H1 (cell line): ENCODE measurements around the gene IL18R1. TPM values are rescaled to one million over a fixed set of nuclear protein-coding genes. Genes with fewer than 3 reads are reported as not detected.

Experiments
- CTCF ChIA-PET: fragments of 300-600 bp; sonication (Branson Sonifier 250); formaldehyde crosslinking; loops from one replicate; lab custom pipeline; 2021; ENCODE audit not compliant: partially characterized antibody; lab: Charles Lee
- POLR2A ChIA-PET: fragments of 300-600 bp; sonication (Branson Sonifier 250); formaldehyde crosslinking; loops from one replicate; lab custom pipeline; 2021; ENCODE audit warnings: inconsistent platforms; ENCODE audit not compliant: partially characterized antibody; lab: Charles Lee
- DNase-seq, 2 experiments: peaks; one replicate each; pipeline versions ENCODE4 v3.0.0 to v3.0.0-alpha.2; 2010 to 2022; ENCODE audit warnings: low spot score in 2 of 2, low read depth in 1 of 2, mixed read lengths in 1 of 2
- FAIRE-seq: peaks from 2 replicates; lab custom pipeline; 2011; peaks lifted over from hg19 to GRCh38; lab: Jason Lieb, UNC
- H2AFZ ChIP-seq: 2 replicates; pipeline ENCODE4 v1.8.1; 2012; ENCODE audit warnings: low read length, inconsistent platforms
- H2AK5ac ChIP-seq: 2 replicates; pipeline ENCODE4 v1.6.1; 2013; ENCODE audit warnings: low read depth, low read length
- H2BK120ac ChIP-seq: replicated peaks from 2 replicates; pipeline ENCODE3; 2013; ENCODE audit warnings: low read depth, low read length, inconsistent platforms
- H2BK12ac ChIP-seq: 2 replicates; pipeline ENCODE4 v1.6.1; 2013; ENCODE audit warnings: low read depth, low read length
- H2BK15ac ChIP-seq: 2 replicates; pipeline ENCODE4 v1.6.1; 2013; ENCODE audit warnings: low read length
- H2BK20ac ChIP-seq: 2 replicates; pipeline ENCODE4 v1.6.1; 2013; ENCODE audit warnings: low read length
- H2BK5ac ChIP-seq: 2 replicates; pipeline ENCODE4 v1.6.1; 2013; ENCODE audit warnings: low read depth, low read length
- H3K14ac ChIP-seq: 2 replicates; pipeline ENCODE4 v1.6.1; 2013; ENCODE audit warnings: inconsistent platforms; ENCODE audit not compliant: insufficient read length
- H3K18ac ChIP-seq: 2 replicates; pipeline ENCODE4 v1.6.1; 2013; ENCODE audit warnings: low read length; ENCODE audit errors: extremely low read depth
- H3K23ac ChIP-seq: 2 replicates; pipeline ENCODE4 v1.6.1; 2013; ENCODE audit warnings: inconsistent platforms; ENCODE audit not compliant: insufficient read length
- H3K23me2 ChIP-seq: 2 replicates; pipeline ENCODE4 v1.6.1; 2013; ENCODE audit warnings: low read depth, low read length
- H3K27ac ChIP-seq: 2 replicates; pipeline ENCODE4 v1.6.1; 2011; ENCODE audit warnings: low read depth, low read length, inconsistent platforms
- H3K27me3 ChIP-seq, 4 experiments: replicated peaks in 1 of 4; 1 replicate in 1 of 4; 2 replicates in 3 of 4; pipeline versions ENCODE4 v1.6.1 to v1.8.1; 2011 to 2013; ENCODE audit warnings: low read length in 3 of 4, mild to moderate bottlenecking in 3 of 4, inconsistent platforms in 2 of 4, mixed read lengths in 2 of 4, moderate library complexity in 1 of 4; ENCODE audit not compliant: control insufficient read depth in 3 of 4, insufficient read depth in 3 of 4; ENCODE audit errors: extremely low read depth in 1 of 4
- H3K36me3 ChIP-seq, 4 experiments: 2 replicates each; pipeline versions ENCODE4 v1.6.1 to v1.8.1; 2011 to 2013; ENCODE audit warnings: mild to moderate bottlenecking in 4 of 4, low read length in 3 of 4, moderate library complexity in 2 of 4, control low read depth in 1 of 4, inconsistent platforms in 1 of 4; ENCODE audit not compliant: insufficient read depth in 4 of 4, control insufficient read depth in 2 of 4
- H3K4ac ChIP-seq: replicated peaks from 2 replicates; pipeline ENCODE3; 2013; ENCODE audit warnings: low read length, low read depth, mixed read lengths, inconsistent platforms; ENCODE audit not compliant: insufficient read length
- H3K4me1 ChIP-seq, 4 experiments: replicated peaks in 1 of 4; 1 replicate in 1 of 4; 2 replicates in 3 of 4; pipeline versions ENCODE4 v1.6.1 to v1.8.1; 2011 to 2013; ENCODE audit warnings: low read length in 3 of 4, inconsistent platforms in 2 of 4, mixed read lengths in 1 of 4; ENCODE audit not compliant: insufficient read depth in 4 of 4, control insufficient read depth in 3 of 4
- H3K4me2 ChIP-seq, 2 experiments: 2 replicates each; pipeline versions ENCODE4 v1.6.1 to v1.8.1; 2011 to 2013; ENCODE audit warnings: low read depth in 2 of 2, low read length in 2 of 2, control low read depth in 1 of 2, inconsistent platforms in 1 of 2, mild to moderate bottlenecking in 1 of 2; ENCODE audit not compliant: insufficient read depth in 1 of 2
- H3K4me3 ChIP-seq, 4 experiments: fragments of 200-600, 300-600 bp in 1 of 4; sonication (generic), shearing (Covaris generic), sonication (Bioruptor Twin) in 1 of 4; 2 replicates each; pipeline versions ENCODE4 v1.5.1 to v1.8.1; 2011 to 2016; ENCODE audit warnings: low read length in 4 of 4, low read depth in 3 of 4, control low read depth in 2 of 4, inconsistent platforms in 2 of 4, mild to moderate bottlenecking in 2 of 4, mixed read lengths in 1 of 4, moderate library complexity in 1 of 4; ENCODE audit not compliant: insufficient read depth in 2 of 4; ENCODE audit errors: extremely low read depth in 1 of 4
- H3K56ac ChIP-seq: replicated peaks from 2 replicates; pipeline ENCODE3; 2013; ENCODE audit warnings: low read depth, mild to moderate bottlenecking, mixed read lengths, low read length, inconsistent platforms; ENCODE audit not compliant: insufficient read length
- H3K79me1 ChIP-seq: 2 replicates; pipeline ENCODE4 v1.6.1; 2013; ENCODE audit warnings: low read depth, low read length, control low read depth
- H3K79me2 ChIP-seq, 2 experiments: 2 replicates each; pipeline versions ENCODE4 v1.6.1 to v1.8.1; 2012 to 2013; ENCODE audit warnings: low read length in 2 of 2, mild to moderate bottlenecking in 2 of 2, inconsistent platforms in 1 of 2; ENCODE audit not compliant: insufficient read depth in 2 of 2, control insufficient read depth in 1 of 2
- H3K9ac ChIP-seq, 4 experiments: replicated peaks in 1 of 4; 1 replicate in 1 of 4; 2 replicates in 3 of 4; pipeline versions ENCODE4 v1.6.1 to v1.8.1; 2011 to 2013; ENCODE audit warnings: low read depth in 3 of 4, low read length in 3 of 4, control low read depth in 2 of 4, mild to moderate bottlenecking in 2 of 4, moderate library complexity in 2 of 4, inconsistent platforms in 1 of 4; ENCODE audit errors: extremely low read depth in 1 of 4
- H3K9me3 ChIP-seq, 2 experiments: 2 replicates each; pipeline versions ENCODE4 v1.6.1 to v1.8.1; 2012 to 2013; ENCODE audit warnings: mild to moderate bottlenecking in 2 of 2, moderate library complexity in 2 of 2, control low read depth in 1 of 2, inconsistent platforms in 1 of 2, low read depth in 1 of 2, low read length in 1 of 2, mixed read lengths in 1 of 2; ENCODE audit not compliant: insufficient read depth in 2 of 2
- H4K20me1 ChIP-seq, 2 experiments: replicated peaks in 1 of 2; 2 replicates each; pipeline versions ENCODE3 to v1.8.1; 2011 to 2013; ENCODE audit warnings: inconsistent platforms in 2 of 2, low read length in 2 of 2, mild to moderate bottlenecking in 1 of 2; ENCODE audit not compliant: insufficient read depth in 2 of 2, control insufficient read depth in 1 of 2
- H4K5ac ChIP-seq: 2 replicates; pipeline ENCODE4 v1.6.1; 2013; ENCODE audit warnings: low read length, low read depth, mixed read lengths, inconsistent platforms; ENCODE audit not compliant: insufficient read length
- H4K8ac ChIP-seq: 2 replicates; pipeline ENCODE4 v1.8.0; 2013; ENCODE audit warnings: mild to moderate bottlenecking, moderate library complexity, low read length, inconsistent platforms; ENCODE audit not compliant: insufficient read depth; ENCODE audit errors: extremely low read depth
- H4K91ac ChIP-seq: replicated peaks from 2 replicates; pipeline ENCODE3; 2013; ENCODE audit warnings: low read length, mixed read lengths, inconsistent platforms; ENCODE audit not compliant: insufficient read length
- CBX5 ChIP-seq: fragments of 300-800, 300-1000 bp; sonication (generic); IDR thresholded peaks from 2 replicates; pipeline ENCODE4 v1.7.1; 2016; ENCODE audit warnings: antibody characterized with exemption, low read length, low read depth
- CEBPB ChIP-seq: IDR thresholded peaks from 2 replicates; pipeline ENCODE4 v1.6.1; 2012; ENCODE audit warnings: low read depth, low read length
- CHD1 ChIP-seq: IDR thresholded peaks from 2 replicates; pipeline ENCODE4 v1.6.1; 2012; ENCODE audit warnings: low read depth, low read length, improper control_type of control experiment
- CTBP2 ChIP-seq: IDR thresholded peaks from 2 replicates; pipeline ENCODE4 v1.7.0; 2011; ENCODE audit warnings: borderline replicate concordance, mild to moderate bottlenecking, moderate library complexity, mixed read lengths, low read length; ENCODE audit not compliant: insufficient read depth, insufficient read length
- FOSL1 ChIP-seq: IDR thresholded peaks from 2 replicates; pipeline ENCODE4 v1.6.1; 2011; ENCODE audit warnings: mild to moderate bottlenecking, low read depth, low read length, moderate library complexity; ENCODE audit not compliant: insufficient read depth
- GABPA ChIP-seq: IDR thresholded peaks from 2 replicates; pipeline ENCODE4 v1.6.1; 2011; ENCODE audit warnings: mild to moderate bottlenecking, low read length, moderate library complexity, borderline replicate concordance; ENCODE audit not compliant: insufficient read depth
- JUND ChIP-seq: IDR thresholded peaks from 2 replicates; pipeline ENCODE4 v1.6.1; 2011; ENCODE audit warnings: mild to moderate bottlenecking, improper control_type of control experiment, low read length
- KDM4A ChIP-seq: IDR thresholded peaks from one replicate; pipeline ENCODE4 v1.7.1; 2012; ENCODE audit warnings: low read depth, mild to moderate bottlenecking, moderate library complexity, low read length, inconsistent platforms; ENCODE audit not compliant: severe bottlenecking
- PHF8 ChIP-seq: fragments of 200-600 bp; sonication (generic); conservative IDR thresholded peaks from 2 replicates; pipeline ENCODE4 v1.7.1; 2012; ENCODE audit warnings: low read depth, mild to moderate bottlenecking, inconsistent platforms, low read length, moderate library complexity
- POLR2AphosphoS5 ChIP-seq: IDR thresholded peaks from 2 replicates; pipeline ENCODE4 v1.6.1; 2011; ENCODE audit warnings: low read depth, low read length
- RBBP5 ChIP-seq: IDR thresholded peaks from 2 replicates; pipeline ENCODE4 v1.7.1; 2012; ENCODE audit warnings: low read depth, mild to moderate bottlenecking, inconsistent platforms, low read length, moderate library complexity, borderline replicate concordance
- SUZ12 ChIP-seq: fragments of 200-600 bp; sonication (generic); IDR thresholded peaks from 2 replicates; pipeline ENCODE4 v1.6.1; 2012; ENCODE audit warnings: mild to moderate bottlenecking, inconsistent platforms, low read length, moderate library complexity, mixed read lengths
- TBP ChIP-seq: IDR thresholded peaks from 2 replicates; pipeline ENCODE4 v1.6.1; 2011; ENCODE audit warnings: low read depth, low read length, improper control_type of control experiment
- WGBS, 2 experiments: shearing (Covaris generic) in 1 of 2; methylation state at CpG; one replicate each; pipeline versions ENCODE4 v1.1.6 to v1.1.7; 2013 to 2015; ENCODE audit warnings: low lambda C conversion rate in 2 of 2, mixed read lengths in 2 of 2, inconsistent platforms in 1 of 2, low coverage in 1 of 2, missing lambda C conversion rate in 1 of 2; ENCODE audit not compliant: insufficient replicate concordance in 2 of 2, insufficient coverage in 1 of 2, insufficient read length in 1 of 2; ENCODE audit errors: extremely low coverage in 1 of 2, missing lambda C conversion rate in 1 of 2; 5-methylcytosine and 5-hydroxymethylcytosine counted together
- polyA plus RNA-seq, 7 experiments: library from polyadenylated mRNA; depleted of rRNA in 3 of 7; stranded (reverse) in 5 of 7; unstranded in 2 of 7; fragments of >200 nt in 5 of 7; fragments of 200-250 nt in 2 of 7; gene quantifications; 1 replicate in 5 of 7; 2 replicates in 1 of 7; 4 replicates in 1 of 7; pipeline versions ENCODE4 v1.2.1 to v1.2.3, GENCODE V29; 2011 to 2013; ENCODE audit warnings: missing spikeins in 2 of 7, mixed read lengths in 2 of 7
- total RNA-seq: library from RNA; stranded (reverse); fragmentation: NEBNext Ultra II Directional; extraction: Animal tissue kit (Norgen Biotek cat#: 25700); gene quantifications from 2 replicates; pipeline ENCODE4 v1.2.1, GENCODE V29; 2021

The IL18R1 gene
- total and polyA plus RNA-seq, 2 of the 8 experiments (the other 6 are each of a cell fraction or from before 2014, with no cell fraction given): 0.54 TPM; not detected in 1

DNA sequence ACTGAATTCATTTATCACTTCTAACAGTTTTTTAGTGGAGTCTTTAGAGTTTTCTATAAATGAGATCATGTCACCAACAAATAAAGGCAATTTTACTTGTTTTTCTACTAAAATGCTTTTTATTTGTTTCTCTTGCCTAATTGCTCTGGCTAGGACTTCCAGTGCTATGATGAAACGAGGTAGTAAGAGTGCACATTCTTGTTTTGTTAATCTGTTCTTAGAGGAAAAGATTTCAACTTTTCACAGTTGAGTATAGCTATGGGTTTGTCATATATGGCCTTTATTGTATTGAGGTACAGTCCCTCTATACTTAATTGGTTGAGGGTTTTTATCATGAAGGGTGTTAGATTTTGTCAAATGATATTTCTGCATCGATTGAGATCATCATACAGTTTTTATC, 73.0 kb downstream of the IL18R1 start:
- no peak overlapping the region for H2BK5ac ChIP-seq
- no peak overlapping the region for H3K23ac ChIP-seq
- no peak overlapping the region for H2BK12ac ChIP-seq
- H3K79me1 ChIP-seq: no peaks in the 10 kb centered on the region
- CTCF ChIA-PET: no interaction called here
- H3K27me3 ChIP-seq: no peaks in the 10 kb centered on the region
- DNase-seq: no peak
- no peak overlapping the region for H3K56ac ChIP-seq
- H4K91ac ChIP-seq: no peak overlapping the region
- no peak overlapping the region for H3K14ac ChIP-seq
- H3K4me3 ChIP-seq: no peak overlapping the region
- H4K20me1 ChIP-seq: no peaks in the 10 kb centered on the region
- no peak overlapping the region for H2BK15ac ChIP-seq
- no peak overlapping the region for H4K8ac ChIP-seq
- H3K9me3 ChIP-seq: no peaks in the 10 kb centered on the region
- no peak overlapping the region for H3K18ac ChIP-seq
- POLR2A ChIA-PET: no interaction called here
- no peak overlapping the region for H2BK20ac ChIP-seq
- no peak overlapping the region for H3K4me2 ChIP-seq
- no peak for FAIRE-seq
- H3K79me2 ChIP-seq: no peaks in the 10 kb centered on the region
- no peaks in the 10 kb centered on the region for H3K36me3 ChIP-seq
- H3K4me1 ChIP-seq: no peaks in the 10 kb centered on the region
- H3K27ac ChIP-seq: no peak overlapping the region
- no peak overlapping the region for H3K9ac ChIP-seq
- no peak overlapping the region for H2AFZ ChIP-seq
- no peak overlapping the region for H2BK120ac ChIP-seq
- no peak overlapping the region for H4K5ac ChIP-seq
- no peak for TF ChIP-seq JUND
- no peak for TF ChIP-seq CBX5
- no peak for TF ChIP-seq GABPA
- no peak for TF ChIP-seq RBBP5
- TF ChIP-seq POLR2AphosphoS5: no peak
- no peak for TF ChIP-seq CTBP2
- no peak for TF ChIP-seq CHD1
- TF ChIP-seq KDM4A: no peak
- no peak for TF ChIP-seq TBP
- TF ChIP-seq SUZ12: no peak
- no peak for TF ChIP-seq CEBPB
- no peak for TF ChIP-seq PHF8
- no peak for TF ChIP-seq FOSL1
- no peaks in the 10 kb centered on the region for H3K23me2 ChIP-seq
- no peak overlapping the region for H3K4ac ChIP-seq
- 78% methylated on average over 2 of the region's 2 CpGs; no CpG with 5 or more reads in 1 of the 2 experiments for WGBS, 2 experiments
- H2AK5ac ChIP-seq: no peak overlapping the region
